Testis (tissue), 2 donors: ENCODE measurements around the gene SCAMP2.

Experiments used
- CTCF ChIP-seq, 3 experiments: fragments of 450-650 bp in 2 of 3; fragments of 200-600 bp in 1 of 3; sonication (generic) in 1 of 3; IDR thresholded peaks; one replicate each; pipeline ENCODE4 v1.5.1; 2016 to 2019; ENCODE audit warnings: antibody characterized with exemption in 3 of 3, mild to moderate bottlenecking in 2 of 3, moderate library complexity in 1 of 3
- POLR2A ChIP-seq: fragments of 450-650 bp; IDR thresholded peaks from one replicate; pipeline ENCODE4 v1.6.1; 2017; ENCODE audit warnings: antibody characterized with exemption, mild to moderate bottlenecking, moderate library complexity

GRCh38 chr15:74825866-74826265, 47.3 kb downstream of the SCAMP2 start:
- no peak for TF ChIP-seq CTCF (IDR thresholded peaks at IDR 0.05)
- TF ChIP-seq POLR2A, result no peak
